GM21367 (cell line): ENCODE results near the gene SAMHD1.
A peak's percentile ranks its signal among the peaks of the same experiment; 100 is the strongest.
"Not testable (repeated sequence)": the region's sequence is repeated elsewhere in the genome, so short reads cannot be mapped to it uniquely, and the experiment has no call there.

Source experiments
- ATAC-seq: cut with Tn5 transposase; IDR thresholded peaks from one replicate; pipeline ENCODE4 v1.9.1; 2021; ENCODE audit not compliant: unreplicated experiment

Gene SAMHD1

GRCh38 chr20:36875702-36876472 is 75.6 kb downstream of the SAMHD1 start, which contains the start of gene TLDC2:
TLDC2 (plus strand) TSS chr20:36876138; CDS start chr20:36876175, 37 bp downstream.
- no peak for ATAC-seq

- not testable (repeated sequence) for ATAC-seq
Observed at GRCh38 chr20:36875093-36875492, 76.4 kb downstream of the SAMHD1 start.

- ATAC-seq, result no peak
Observed at GRCh38 chr20:36873498-36874189, 77.9 kb downstream of the SAMHD1 start.

- no peak for ATAC-seq
Observed at GRCh38 chr20:36872852-36873251, 78.7 kb downstream of the SAMHD1 start.

GRCh38 chr20:36871640-36872570 is 79.6 kb downstream of the SAMHD1 start:
- no peak for ATAC-seq

GRCh38 chr20:36866681-36867495 is 84.6 kb downstream of the SAMHD1 start:
- ATAC-seq, result no peak

GRCh38 chr20:36866164-36866563 is 85.3 kb downstream of the SAMHD1 start:
- ATAC-seq, result no peak

- no peak for ATAC-seq
Observed at GRCh38 chr20:36865861-36866149, 85.7 kb downstream of the SAMHD1 start.

- ATAC-seq, result no peak
Observed at GRCh38 chr20:36865076-36865860, 86.2 kb downstream of the SAMHD1 start.

- ATAC-seq, result peak; percentile 4
Observed at GRCh38 chr20:36862857-36863668, 88.4 kb downstream of the SAMHD1 start.

- no peak for ATAC-seq
Observed at GRCh38 chr20:36861875-36862801, 89.4 kb downstream of the SAMHD1 start.

- no peak for ATAC-seq
Observed at GRCh38 chr20:36861625-36861874, 90.0 kb downstream of the SAMHD1 start.

- ATAC-seq, result no peak
Observed at GRCh38 chr20:36860811-36861624, 90.5 kb downstream of the SAMHD1 start.

- ATAC-seq, result no peak
Observed at GRCh38 chr20:36860339-36860738, 91.2 kb downstream of the SAMHD1 start.

- ATAC-seq, result no peak
Observed at GRCh38 chr20:36859700-36860330, 91.7 kb downstream of the SAMHD1 start.

GRCh38 chr20:36859282-36859555 is 92.3 kb downstream of the SAMHD1 start:
- ATAC-seq, result no peak
